HFF-Myc (cell line): ENCODE measurements around the gene NEURL1.

Source experiments
- DNase-seq: peaks from one replicate; pipeline ENCODE4 v3.0.0-alpha.2; 2011; ENCODE audit warnings: low read depth; ENCODE audit errors: extremely low read depth
- H3K4me3 ChIP-seq: replicated peaks from 2 replicates; pipeline ENCODE4 v1.5.1; 2011; ENCODE audit warnings: low read depth, mild to moderate bottlenecking, control low read depth, low read length
- TF ChIP-seq, protein P1 (sequence below): IDR thresholded peaks from 2 replicates; pipeline ENCODE4 v1.5.1; 2012; ENCODE audit warnings: mild to moderate bottlenecking, low read depth, low read length, control low read depth; ENCODE audit errors: missing control alignments

Gene NEURL1

DNA sequence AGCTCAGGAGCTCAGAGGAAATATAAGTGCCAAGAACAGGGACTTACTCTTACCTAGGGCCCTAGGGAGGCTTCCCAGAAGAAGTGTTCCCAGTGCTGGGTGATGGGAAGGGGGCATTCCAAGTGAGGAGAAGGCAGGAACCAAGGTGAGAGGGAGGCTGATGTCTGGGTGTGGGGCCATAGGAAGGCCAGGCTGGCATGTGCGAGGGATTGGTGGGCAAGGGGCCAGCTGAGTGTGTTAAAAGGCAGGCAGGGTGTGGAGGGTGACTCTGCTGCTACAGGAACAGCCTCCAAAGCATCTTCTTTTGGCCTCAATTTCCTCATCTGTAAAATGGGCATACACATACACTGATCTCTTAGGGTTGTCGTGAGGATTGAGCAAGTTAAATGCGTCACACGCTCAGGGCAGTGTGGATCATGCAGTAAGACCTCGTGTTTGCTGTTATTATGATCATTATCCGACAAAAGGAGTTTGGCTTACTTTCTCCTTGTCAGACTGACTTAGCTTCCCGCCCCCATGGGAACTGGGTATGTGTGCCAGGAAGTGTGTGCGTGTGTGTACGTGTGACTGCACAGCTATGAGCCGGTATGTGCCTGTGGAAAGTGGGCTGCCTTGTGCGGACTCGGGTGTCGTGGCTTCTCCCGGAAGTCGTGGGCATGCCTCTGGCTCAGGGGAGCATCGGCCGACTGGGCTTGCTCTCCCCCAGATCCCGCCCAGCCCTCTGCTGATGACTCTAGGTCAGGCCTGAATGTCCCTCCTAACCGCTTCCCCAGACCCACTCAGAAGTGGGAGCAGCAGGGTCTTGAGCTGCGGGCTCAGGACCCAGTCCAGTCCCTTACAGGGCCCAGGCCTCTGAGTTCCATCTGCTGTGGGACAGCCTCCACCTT, 59.6 kb downstream of the NEURL1 start:
- no peak overlapping the region for H3K4me3 ChIP-seq
- TF ChIP-seq, protein P1, sequence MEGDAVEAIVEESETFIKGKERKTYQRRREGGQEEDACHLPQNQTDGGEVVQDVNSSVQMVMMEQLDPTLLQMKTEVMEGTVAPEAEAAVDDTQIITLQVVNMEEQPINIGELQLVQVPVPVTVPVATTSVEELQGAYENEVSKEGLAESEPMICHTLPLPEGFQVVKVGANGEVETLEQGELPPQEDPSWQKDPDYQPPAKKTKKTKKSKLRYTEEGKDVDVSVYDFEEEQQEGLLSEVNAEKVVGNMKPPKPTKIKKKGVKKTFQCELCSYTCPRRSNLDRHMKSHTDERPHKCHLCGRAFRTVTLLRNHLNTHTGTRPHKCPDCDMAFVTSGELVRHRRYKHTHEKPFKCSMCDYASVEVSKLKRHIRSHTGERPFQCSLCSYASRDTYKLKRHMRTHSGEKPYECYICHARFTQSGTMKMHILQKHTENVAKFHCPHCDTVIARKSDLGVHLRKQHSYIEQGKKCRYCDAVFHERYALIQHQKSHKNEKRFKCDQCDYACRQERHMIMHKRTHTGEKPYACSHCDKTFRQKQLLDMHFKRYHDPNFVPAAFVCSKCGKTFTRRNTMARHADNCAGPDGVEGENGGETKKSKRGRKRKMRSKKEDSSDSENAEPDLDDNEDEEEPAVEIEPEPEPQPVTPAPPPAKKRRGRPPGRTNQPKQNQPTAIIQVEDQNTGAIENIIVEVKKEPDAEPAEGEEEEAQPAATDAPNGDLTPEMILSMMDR, result no peak
- DNase-seq, result no peak

DNA sequence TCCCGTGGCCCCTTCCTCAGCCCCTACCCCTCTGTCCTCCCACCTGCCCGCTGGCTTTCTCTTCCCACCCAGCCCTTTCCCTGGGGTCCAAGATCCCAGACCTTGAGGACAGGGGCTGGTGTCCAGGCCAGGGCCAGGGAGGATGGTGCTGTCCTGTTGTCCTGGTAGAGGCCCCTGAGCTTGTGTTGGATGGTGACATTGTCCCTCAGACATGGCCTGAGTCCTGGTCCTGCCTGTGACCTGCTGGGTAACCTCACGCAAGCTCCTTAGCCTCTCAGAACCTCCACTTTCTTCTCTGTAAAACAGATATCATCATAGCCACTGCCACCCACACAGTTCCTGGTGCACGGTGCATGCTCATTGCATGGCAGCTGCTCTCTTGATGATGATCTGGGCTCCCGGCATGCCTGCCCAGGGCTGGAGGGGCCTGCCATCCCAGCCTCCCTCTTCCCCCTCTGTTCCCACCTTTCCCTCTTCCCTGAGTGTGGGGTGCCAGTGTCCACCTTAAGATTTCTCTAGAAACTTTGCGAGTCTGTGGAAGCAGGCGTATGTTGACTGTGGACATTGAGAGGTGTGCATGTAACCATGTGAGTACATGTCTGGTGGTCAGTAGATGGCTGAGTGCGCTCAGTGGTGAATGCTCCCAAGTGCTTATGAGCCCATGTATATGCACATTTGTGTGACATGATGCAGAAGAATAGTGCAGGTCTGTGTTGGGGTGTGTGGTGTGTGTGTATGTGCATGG, 60.4 kb downstream of the NEURL1 start:
- no peak overlapping the region for H3K4me3 ChIP-seq
- TF ChIP-seq, protein P1, result no peak
- no peak for DNase-seq

DNA sequence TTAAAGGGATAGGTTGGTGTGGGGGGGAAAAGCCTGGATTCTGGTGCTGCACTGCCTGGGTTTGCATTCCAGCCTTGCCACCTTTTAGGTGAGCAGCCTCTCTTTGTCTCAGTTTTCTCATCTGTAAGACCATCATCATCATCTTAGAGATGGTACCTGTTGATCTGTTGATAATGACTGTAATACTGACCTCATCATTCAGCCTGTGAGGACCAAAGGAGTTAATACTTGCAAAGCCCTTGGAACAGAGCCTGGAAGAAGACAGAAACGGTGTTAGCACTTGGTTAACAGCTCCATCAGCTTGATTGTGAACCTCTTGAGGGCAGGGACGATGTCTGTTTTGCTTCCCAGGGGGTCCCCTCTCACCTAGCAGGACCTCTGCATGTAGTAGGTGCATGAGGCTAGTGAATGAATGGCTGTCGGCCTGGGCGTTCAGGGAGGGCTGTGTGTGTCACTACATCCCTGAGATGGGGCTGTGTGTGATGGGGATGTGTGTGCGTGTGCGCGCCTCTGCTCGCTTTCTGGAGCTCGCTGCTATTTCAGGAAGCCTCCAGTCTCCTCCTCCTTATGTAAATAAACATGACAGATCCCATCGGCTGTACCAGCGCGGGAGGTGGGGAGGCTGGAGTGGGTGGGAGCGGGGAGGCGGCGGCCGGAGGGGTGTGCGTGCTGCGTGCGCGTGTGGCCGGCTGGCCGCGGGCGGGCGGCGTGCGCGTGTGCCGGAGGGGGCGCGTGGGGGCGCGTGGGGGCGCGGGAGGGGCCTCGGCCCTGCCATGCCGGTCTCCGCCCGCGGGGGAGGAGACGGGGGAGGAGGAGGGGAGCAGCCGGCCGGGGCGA, 61.2 kb downstream of the NEURL1 start:
- H3K4me3 ChIP-seq, result peak overlapping the region; percentile 41
- DNase-seq, result no peak

DNA sequence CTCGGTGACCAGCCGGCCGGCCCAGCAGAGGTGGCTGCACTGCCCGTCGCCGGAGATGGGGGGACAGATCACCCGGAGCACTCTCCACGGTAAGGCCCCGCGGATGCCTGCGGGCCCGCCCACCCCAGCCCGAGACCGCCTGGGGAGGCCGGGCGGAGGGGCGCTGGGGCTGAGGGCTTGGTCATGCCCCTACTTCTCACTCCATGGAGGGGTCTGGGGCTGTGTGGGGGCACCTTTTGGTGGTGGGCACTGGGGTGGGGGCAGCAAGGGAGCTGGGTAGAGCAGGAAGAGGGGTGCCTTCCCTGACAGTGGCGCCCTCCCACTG, 61.8 kb downstream of the NEURL1 start:
- H3K4me3 ChIP-seq, result peak overlapping the region; percentile 41
- no peak for DNase-seq
- TF ChIP-seq, protein P1, result no peak

More for the DNA sequence above, 61.2 kb downstream of the NEURL1 start:
- TF ChIP-seq, protein P1, result no peak

DNA sequence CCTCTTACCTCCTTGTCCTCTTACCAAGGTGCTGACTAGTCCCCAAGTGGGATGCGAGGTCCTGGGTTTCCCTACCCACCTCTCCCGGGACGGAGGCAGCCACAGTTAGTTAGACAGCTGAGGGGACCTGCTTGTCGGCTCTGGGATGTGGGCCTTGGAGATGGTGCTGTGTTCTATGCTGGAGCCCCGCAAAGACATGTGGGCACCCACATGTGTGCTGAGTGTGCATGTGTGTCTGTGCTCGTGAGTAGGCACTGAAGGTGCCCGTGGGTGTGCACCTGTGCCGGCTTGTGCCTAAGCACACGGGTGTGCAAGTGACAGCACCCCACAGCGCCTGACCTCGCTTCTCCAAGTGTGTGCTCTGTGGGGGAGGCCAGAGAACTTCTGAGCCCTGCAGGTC, 62.2 kb downstream of the NEURL1 start:
- TF ChIP-seq, protein P1, result no peak
- DNase-seq, result no peak
- peak overlapping the region; percentile 41 for H3K4me3 ChIP-seq

DNA sequence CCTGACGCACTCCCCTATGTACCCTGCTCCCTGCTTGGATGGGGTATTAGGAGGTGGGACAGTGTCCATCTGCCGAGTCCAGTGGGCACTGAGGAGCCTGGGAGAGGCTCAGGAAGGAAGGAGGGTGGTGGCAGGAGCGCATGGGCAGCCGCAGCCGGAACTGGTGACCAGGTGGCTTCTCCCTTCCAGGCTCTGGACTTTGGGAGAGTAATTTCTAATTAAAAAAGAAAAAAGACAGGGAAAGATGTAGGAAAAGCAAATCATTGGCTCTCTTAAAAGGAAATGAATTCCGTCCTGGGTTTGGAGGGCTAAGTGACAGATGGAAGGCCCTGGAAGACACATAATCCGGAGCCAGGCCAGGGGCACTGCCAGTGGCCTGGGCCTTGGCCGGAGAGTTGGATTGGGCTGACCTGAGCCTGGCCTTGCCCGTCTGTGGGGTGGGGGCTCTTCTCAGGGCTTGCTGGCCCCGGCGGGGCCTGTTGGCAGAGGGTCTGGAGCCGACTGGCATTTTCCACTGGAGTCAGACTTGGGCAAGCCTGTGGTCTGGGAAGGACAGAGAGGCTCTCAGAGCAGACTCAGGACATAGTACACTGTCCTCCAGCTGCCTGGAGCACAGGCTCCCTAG, 63.0 kb downstream of the NEURL1 start:
- TF ChIP-seq, protein P1, result no peak
- DNase-seq, result no peak
- no peak overlapping the region for H3K4me3 ChIP-seq
